ENCODE data around the gene LCE4A.

LCE4A gene

DNA sequence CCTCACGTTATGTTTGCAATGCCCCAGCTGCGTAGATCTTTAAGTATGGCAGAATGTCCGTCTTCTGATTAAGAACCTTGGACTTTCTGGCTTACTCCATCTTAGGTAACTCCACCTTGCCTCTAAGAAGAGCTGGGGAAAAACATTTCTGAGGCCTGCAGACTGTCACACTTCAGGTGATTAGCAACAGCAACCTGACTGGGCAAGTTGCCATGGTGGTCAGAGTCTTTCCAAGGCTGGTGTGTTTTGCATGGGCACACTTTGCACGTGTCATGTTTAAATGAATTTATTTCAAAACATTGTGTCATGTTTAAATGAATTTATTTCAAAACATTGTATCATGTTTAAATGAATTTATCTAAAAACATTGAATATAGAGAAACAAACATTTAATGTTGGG lies 50.7 kb downstream of the LCE4A start:
- Histone ChIP-seq H3K9ac (ENCODE audit: low read length) (no peak overlapping the region), H3K9me2 (replicated peaks; ENCODE audit: insufficient read depth, low read length) (no peaks in the 10 kb centered on the region), H3F3A (ENCODE audit: insufficient read depth) (no peaks in the 10 kb centered on the region), H3K4me2 (ENCODE audit: low read depth, low read length, poor library complexity, severe bottlenecking) (no peak overlapping the region), H3K79me2 (ENCODE audit: insufficient read depth, low read length) (no peaks in the 10 kb centered on the region), H3K27ac (ENCODE audit: low read depth, low read length) (no peak overlapping the region), H3K4me3 (ENCODE audit: insufficient read depth, low read length, poor library complexity, severe bottlenecking) (no peak overlapping the region), H2AFZ (ENCODE audit: low read depth, low read length, severe bottlenecking) (no peak overlapping the region), H3K36me3 (ENCODE audit: low read length) (no peaks in the 10 kb centered on the region), H3K27me3 (ENCODE audit: low read length) (no peaks in the 10 kb centered on the region), H4K20me1 (ENCODE audit: low read depth, low read length) (no peaks in the 10 kb centered on the region), H3K9me3 (ENCODE audit: insufficient read depth, low read length) (no peaks in the 10 kb centered on the region)
- no peak for TF ChIP-seq EZH2phosphoT487 (conservative IDR thresholded peaks at IDR 0.05; ENCODE audit: low read length)
- TF ChIP-seq CTCF (IDR thresholded peaks at IDR 0.05; ENCODE audit: insufficient read depth, low read length, poor library complexity, severe bottlenecking): no peak
